AG10803 (cell line): ENCODE data around the gene RUNX1.

Experiments
- DNase-seq: peaks from one replicate; pipeline ENCODE4 v3.0.0; 2010; ENCODE audit warnings: low read depth
- H3K4me3 ChIP-seq: 2 replicates; pipeline ENCODE4 v1.5.1; 2011; ENCODE audit warnings: mild to moderate bottlenecking, low read length, control low read depth
- TF ChIP-seq, protein P1 (sequence below): conservative IDR thresholded peaks from 2 replicates; pipeline ENCODE4 v1.5.1; 2011; ENCODE audit warnings: mild to moderate bottlenecking, low read length, control low read depth, inconsistent platforms

The RUNX1 gene

DNA sequence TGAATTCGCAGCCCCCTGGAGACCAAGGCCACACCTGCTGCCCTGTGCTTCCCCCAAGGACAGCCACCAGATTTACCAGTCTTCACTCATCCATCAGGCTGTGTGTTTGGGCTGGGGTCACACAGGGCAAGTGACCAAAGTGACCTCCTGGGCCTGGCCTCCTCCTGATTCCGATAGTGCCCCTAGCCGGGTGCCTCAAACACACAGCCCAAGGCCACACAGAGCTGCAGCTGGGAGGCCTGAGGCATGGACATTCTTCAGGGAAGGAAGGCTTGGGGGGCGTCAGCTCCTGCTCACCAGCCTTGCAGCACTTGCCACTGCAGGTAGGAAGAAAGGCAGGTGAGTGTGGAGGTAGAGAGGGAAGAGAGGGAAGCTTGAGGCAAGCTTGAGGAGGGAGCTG is 181.3 kb downstream of the RUNX1 start:
- DNase-seq: no peak
- no peak overlapping the region for H3K4me3 ChIP-seq
- TF ChIP-seq, protein P1, sequence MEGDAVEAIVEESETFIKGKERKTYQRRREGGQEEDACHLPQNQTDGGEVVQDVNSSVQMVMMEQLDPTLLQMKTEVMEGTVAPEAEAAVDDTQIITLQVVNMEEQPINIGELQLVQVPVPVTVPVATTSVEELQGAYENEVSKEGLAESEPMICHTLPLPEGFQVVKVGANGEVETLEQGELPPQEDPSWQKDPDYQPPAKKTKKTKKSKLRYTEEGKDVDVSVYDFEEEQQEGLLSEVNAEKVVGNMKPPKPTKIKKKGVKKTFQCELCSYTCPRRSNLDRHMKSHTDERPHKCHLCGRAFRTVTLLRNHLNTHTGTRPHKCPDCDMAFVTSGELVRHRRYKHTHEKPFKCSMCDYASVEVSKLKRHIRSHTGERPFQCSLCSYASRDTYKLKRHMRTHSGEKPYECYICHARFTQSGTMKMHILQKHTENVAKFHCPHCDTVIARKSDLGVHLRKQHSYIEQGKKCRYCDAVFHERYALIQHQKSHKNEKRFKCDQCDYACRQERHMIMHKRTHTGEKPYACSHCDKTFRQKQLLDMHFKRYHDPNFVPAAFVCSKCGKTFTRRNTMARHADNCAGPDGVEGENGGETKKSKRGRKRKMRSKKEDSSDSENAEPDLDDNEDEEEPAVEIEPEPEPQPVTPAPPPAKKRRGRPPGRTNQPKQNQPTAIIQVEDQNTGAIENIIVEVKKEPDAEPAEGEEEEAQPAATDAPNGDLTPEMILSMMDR: no peak

DNA sequence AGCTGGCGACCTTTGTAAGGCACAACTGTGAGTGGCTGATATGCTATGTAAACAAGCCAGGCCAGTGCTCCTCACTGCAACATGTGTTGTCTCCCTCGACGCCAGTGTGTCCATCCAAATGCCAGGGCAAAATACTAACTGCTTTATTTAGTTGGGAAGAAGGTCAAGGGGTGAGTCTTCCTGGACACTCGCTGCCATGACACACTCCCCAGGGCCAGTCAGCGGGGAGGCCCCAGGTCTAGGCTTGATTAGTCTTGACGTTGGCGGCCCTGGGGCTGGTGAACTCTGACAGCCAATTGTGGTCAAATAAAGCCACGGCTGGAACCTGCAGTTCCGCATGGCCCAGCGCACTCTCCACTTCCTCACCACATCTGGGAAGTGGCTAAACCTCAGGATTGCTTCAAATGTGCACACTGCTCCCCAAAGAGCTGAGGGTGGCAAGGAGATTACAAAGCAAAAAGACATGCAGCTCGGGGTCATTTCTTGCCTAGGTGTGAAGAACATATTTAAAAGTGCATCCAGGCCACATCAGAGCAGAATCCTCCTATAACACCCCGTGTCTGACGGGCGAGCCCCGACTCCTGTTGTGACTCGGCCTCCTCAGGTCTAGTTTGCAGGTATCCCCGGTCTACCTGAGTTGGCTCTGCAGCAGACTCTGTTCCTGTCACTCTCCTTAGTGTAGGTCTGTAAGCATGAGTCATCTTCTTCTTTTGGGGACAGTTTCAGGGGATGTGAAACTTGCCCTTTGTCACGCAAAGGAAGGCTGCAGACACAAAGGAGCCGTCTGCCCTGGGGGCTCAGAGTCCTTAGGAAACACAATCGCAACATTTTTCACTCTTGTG is 183.5 kb downstream of the RUNX1 start:
- no peak overlapping the region for H3K4me3 ChIP-seq
- peak; percentile 36 for DNase-seq
- TF ChIP-seq, protein P1: no peak

DNA sequence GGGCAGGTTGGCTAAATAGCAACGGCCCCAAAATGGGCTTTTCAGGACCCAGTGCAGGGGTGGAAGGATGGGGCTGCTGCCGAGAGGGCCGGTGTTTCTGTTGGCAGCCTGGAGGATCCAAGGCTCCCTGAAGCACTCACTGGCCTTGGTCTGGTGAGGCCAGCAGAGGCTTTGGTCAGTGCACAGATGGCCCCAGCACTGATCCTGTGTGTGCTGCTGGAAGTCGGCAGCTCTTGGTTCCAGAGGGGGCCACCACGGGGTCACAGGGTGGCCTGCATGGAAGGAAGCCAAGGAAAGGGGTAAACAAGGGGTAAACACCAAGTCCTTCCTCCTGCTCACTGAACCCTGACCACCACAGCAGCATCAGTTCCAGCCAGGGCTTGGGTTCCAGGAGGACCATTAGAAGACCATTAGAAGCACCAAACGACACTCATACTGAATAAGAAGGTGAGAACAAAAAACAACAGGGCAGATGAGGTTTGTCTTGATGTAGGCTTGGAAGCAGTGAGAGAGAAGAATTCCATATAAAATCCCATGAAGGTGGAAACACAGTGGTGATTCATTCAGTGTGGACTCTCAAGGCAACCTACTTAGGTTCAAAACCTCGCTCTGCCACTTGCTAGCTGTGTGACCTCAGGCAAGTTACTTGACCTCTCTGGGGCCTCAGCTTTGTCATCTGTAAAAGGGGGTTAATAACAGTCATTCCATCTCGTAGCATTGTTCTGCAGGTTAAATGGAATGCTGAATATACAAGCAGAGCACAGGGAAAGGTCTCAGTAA is 184.5 kb downstream of the RUNX1 start:
- TF ChIP-seq, protein P1: no peak
- H3K4me3 ChIP-seq: no peak overlapping the region
- no peak for DNase-seq

DNA sequence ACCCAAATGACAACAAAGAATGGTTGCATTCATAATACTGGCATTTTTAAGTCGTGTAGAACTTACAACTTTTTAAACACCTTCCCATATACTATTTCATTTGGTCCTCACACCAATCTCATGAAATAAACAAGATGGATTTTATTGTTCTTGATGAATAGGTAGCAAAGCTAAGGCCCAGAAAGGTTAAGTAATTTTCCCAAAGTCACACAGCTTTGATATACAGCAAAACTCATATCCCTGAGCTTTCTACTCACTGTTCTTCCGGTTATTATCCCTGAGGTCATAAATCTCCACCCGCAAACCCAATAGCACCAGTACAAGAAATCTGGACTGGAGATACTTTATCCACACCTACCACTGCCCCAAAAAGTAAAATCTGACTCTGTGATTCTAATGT is 186.2 kb downstream of the RUNX1 start:
- DNase-seq: no peak
- TF ChIP-seq, protein P1: no peak

DNA sequence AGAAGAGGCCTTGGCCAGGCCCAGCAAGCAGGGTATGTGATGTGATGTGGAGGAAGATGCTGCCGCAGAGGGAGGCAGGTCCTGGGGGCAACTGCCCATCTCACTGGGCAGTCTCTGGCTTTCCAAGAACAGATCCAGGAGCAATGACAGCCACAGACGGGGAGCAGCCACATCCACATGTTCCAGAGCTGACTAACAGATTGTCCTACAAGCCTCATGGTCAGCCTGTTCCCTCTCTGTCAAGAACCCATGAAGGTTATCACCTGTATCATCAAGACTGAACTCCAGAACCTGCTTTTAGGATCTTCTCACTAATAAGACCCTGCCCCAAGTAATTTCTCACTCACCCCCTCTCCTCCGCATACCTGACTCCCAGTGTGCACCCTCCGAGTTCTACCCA is 187.8 kb downstream of the RUNX1 start:
- TF ChIP-seq, protein P1: no peak
- no peak overlapping the region for H3K4me3 ChIP-seq

More for the DNA sequence above, 186.2 kb downstream of the RUNX1 start:
- no peak overlapping the region for H3K4me3 ChIP-seq

DNA sequence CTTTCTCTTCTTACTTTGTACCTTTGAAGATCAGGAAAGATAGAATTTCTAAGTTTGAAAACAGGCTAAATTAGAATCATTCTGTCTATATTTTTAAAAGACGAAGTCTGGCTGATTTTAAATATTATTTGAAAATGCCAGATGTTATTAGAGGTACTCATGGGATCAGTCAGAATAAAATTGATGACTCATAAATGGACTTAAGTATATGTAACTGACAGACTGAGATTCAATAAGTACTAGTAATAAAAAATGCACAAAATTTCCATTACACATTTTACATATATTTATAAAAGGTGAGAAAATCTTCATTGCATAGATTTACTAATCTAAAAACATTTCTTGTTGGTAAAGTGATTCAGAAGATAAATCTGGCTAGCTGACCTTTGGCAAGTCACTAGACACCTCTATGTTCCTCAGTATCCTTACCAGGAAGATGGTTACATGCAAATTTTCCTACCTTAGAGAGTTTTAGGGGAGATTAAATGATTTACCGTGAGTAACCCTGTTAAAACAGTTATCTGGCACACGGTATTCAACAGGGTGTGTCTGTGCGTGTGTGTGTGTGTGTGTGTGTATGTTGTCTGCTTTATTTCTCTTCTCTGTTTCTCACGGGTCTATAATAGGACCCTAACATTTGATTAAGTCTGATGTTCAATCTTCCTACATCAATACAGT is 189.0 kb downstream of the RUNX1 start:
- no peak for DNase-seq
- TF ChIP-seq, protein P1: no peak
- H3K4me3 ChIP-seq: no peak overlapping the region

More for the DNA sequence above, 187.8 kb downstream of the RUNX1 start:
- DNase-seq: no peak
